HG03378 (cell line): ENCODE measurements around the gene ARHGEF3.
"Not testable (repeated sequence)": the region's sequence is repeated elsewhere in the genome, so short reads cannot be mapped to it uniquely, and the experiment has no call there.

Experiments
- ATAC-seq: cut with Tn5 transposase; IDR thresholded peaks from one replicate; pipeline ENCODE4 v1.9.1; 2021; ENCODE audit warnings: mild to moderate bottlenecking, moderate library complexity; ENCODE audit not compliant: unreplicated experiment

ARHGEF3 gene

GRCh38 chr3:56742887-56743286, 58.9 kb downstream of the ARHGEF3 start:
- ATAC-seq, result no peak

GRCh38 chr3:56739036-56739435, 62.7 kb downstream of the ARHGEF3 start:
- ATAC-seq, result no peak

GRCh38 chr3:56737006-56737405, 64.7 kb downstream of the ARHGEF3 start:
- ATAC-seq, result no peak

- no peak for ATAC-seq
Measured at GRCh38 chr3:56732109-56732508, 69.6 kb downstream of the ARHGEF3 start.

GRCh38 chr3:56725175-56725574, 76.6 kb downstream of the ARHGEF3 start:
- ATAC-seq, result peak; percentile 92

- ATAC-seq, result no peak
Measured at GRCh38 chr3:56724676-56725075, 77.1 kb downstream of the ARHGEF3 start.

- no peak for ATAC-seq
Measured at GRCh38 chr3:56720849-56721248, 80.9 kb downstream of the ARHGEF3 start.

- not testable (repeated sequence) for ATAC-seq
Measured at GRCh38 chr3:56718809-56719208, 82.9 kb downstream of the ARHGEF3 start.

- no peak for ATAC-seq
Measured at GRCh38 chr3:56711344-56711743, 90.4 kb downstream of the ARHGEF3 start.

GRCh38 chr3:56707412-56707811, 94.3 kb downstream of the ARHGEF3 start:
- not testable (repeated sequence) for ATAC-seq

GRCh38 chr3:56706629-56707028, 95.1 kb downstream of the ARHGEF3 start:
- ATAC-seq, result no peak

- ATAC-seq, result no peak
Measured at GRCh38 chr3:56704706-56705105, 97.0 kb downstream of the ARHGEF3 start.

- ATAC-seq, result no peak
Measured at GRCh38 chr3:56702490-56703315, 99.0 kb downstream of the ARHGEF3 start.

GRCh38 chr3:56700151-56700550, 101.6 kb downstream of the ARHGEF3 start:
- no peak for ATAC-seq

- no peak for ATAC-seq
Measured at GRCh38 chr3:56694867-56695683, 106.7 kb downstream of the ARHGEF3 start.

- no peak for ATAC-seq
Measured at GRCh38 chr3:56693750-56694149, 108.0 kb downstream of the ARHGEF3 start.

GRCh38 chr3:56692520-56693433, 109.0 kb downstream of the ARHGEF3 start:
- ATAC-seq, result peak; percentile 55

- not testable (repeated sequence) for ATAC-seq
Measured at GRCh38 chr3:56692001-56692365, 109.8 kb downstream of the ARHGEF3 start.

GRCh38 chr3:56691165-56692000, 110.4 kb downstream of the ARHGEF3 start:
- ATAC-seq, result no peak

- ATAC-seq, result no peak
Measured at GRCh38 chr3:56689303-56689702, 112.4 kb downstream of the ARHGEF3 start.
